ENCODE measurements around the gene CFAP65.

The CFAP65 gene

DNA sequence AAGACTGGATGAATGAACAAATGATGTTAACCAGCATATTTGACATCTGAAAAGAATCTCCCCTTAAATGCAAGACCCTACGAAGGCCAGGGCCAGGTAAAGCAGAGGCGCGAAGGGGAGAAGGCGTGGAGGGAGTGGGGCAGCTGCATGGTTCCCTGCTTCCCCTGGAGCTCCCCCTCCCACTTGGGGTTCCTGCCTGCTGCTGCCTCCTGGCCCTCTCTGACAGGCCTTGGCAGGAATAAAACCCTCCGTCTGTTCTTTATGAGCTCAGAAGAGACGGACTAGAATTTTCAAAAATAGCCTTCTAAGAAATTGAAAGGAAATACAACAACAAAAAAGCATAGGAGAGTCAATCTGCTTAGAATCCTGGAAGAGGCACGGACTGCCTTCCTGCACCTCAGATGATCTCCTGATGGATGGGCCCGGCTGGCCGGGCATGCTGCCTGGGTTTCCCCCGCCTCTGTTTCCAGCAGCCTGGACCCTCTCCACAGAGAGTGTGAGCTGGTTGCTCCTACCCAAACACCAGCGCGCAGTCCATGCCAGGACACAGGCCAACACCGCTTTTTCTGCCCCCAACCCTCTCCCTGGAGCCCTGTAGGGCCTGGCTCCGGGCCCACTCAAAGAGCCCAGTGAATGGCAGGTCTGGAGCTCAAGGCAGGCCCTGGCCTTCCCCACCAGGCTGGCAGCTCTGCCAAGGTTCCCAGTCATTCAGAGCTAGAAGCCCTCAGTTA is 23.9 kb downstream of the CFAP65 start:
- DNase-seq (ENCODE audit: low read depth in 4 of 4, low spot score in 1 of 4) = no peak

- DNase-seq (ENCODE audit: low read depth in 4 of 4, low spot score in 1 of 4) = no peak
These were observed 24.6 kb downstream of the CFAP65 start for GRCh38 chr2:219016721-219017120.

GRCh38 chr2:219010873-219011272 is 30.4 kb downstream of the CFAP65 start:
- no peak for DNase-seq (ENCODE audit: low read depth in 4 of 4, low spot score in 1 of 4)

DNA sequence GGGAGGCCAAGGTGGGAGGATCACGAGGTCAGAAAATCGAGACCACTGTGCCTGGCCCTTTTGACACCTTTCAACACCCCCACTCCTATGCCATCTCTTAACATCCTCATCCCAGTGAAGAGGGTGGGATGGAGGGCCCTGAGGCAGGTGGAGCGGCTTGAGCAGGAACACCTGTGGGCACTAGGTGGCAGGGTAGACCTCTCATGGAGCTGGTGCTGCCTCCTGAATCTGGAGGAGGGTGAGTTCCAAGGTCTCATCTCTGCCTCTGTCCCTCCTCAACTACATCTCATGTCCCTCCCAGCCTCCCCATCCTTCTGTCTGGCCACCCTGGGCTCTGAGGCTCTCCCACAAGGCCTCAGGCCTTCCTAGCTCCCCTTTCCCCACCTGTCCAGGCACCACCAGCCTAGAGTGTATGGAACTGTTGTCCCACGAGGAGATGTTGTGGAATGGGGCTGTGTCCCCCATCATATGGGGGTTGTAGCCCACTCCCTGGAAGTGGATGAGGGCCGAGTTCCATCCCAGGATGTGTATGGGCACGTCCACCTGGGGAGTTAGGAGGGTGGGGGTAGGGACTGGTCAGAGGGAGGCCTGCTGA is 31.1 kb downstream of the CFAP65 start:
- DNase-seq (ENCODE audit: low read depth in 4 of 4, low spot score in 1 of 4) = no peak

GRCh38 chr2:219009294-219009693 is 32.0 kb downstream of the CFAP65 start:
- no peak for DNase-seq (ENCODE audit: low read depth in 4 of 4, low spot score in 1 of 4)

DNA sequence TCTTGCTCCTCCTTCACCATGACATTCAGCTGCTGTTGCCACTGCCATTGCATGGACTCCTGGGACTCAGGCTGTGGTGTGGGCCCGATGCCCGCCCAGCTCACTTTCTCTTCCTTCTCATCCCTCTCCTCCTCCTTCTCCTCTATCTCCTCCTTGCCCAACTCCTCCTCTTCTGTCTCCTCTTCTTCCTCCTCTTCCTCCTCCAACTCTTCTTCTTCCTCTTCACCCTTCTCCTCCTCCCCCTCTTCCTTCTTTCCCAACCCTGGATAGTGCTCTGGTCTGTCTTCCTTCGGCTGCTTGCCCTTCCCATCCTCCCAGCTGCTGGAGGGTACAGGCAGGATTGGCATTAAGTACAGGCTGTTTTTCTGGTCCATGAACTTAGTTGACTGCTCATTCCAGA is 37.3 kb downstream of the CFAP65 start:
- no peak for DNase-seq (ENCODE audit: low read depth in 4 of 4, low spot score in 1 of 4)

GRCh38 chr2:219003267-219003634 is 38.1 kb downstream of the CFAP65 start:
- no peak for DNase-seq (ENCODE audit: low read depth in 4 of 4, low spot score in 1 of 4)

DNA sequence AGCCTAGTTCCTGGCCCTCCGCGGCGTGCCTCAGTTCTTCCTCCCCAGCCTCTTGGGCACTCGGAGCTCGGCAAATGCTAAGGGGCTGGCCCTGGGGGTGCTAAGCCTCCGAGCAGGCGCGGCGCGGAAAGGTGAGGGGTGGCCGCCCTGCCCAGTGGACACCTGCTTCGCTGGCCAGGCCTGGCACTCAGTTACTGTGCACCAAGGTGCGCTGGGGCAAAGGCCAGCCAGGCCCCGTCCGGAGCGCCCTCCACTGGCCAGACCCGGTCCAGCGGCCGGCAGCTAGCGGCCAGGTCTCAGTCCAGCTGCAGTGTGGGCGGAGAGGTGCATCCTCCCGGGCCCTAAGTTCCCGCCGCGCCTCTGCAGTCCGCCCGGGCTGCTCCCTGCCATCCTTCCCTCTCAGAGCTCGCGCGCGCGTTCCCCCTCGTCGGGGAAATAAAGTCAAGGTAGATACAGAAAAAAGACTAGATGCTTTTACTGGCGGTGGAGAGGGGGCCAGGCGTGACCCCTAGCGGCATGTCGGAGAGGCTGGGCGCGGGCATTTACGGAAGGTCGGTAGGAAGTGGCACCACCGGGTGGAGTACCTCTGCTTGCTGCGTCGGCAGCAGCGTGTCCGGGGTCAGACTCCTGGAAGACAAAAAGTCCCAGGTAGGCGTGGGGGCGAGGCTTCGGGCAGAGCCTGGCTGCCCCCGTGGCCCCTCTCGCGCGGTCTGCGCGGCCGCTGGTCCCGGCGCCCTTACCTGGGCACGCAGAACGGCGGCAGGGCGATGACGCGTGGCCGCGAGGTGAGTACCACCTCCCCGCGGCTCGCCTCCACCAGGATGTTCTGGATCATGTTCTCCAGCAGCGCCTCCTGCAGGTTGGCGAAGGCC is 38.7 kb downstream of the CFAP65 start:
- DNase-seq (ENCODE audit: low read depth in 4 of 4, low spot score in 1 of 4) = peak in 2 of 4 experiments; percentile 32 to 45

- DNase-seq (ENCODE audit: low read depth in 4 of 4, low spot score in 1 of 4) = peak in 1 of 4 experiments; percentile 48
These were observed 39.5 kb downstream of the CFAP65 start for GRCh38 chr2:219001577-219002394.

- no peak for DNase-seq (ENCODE audit: low read depth in 4 of 4, low spot score in 1 of 4)
These were observed 40.2 kb downstream of the CFAP65 start for GRCh38 chr2:219001100-219001576.

- no peak for DNase-seq (ENCODE audit: low read depth in 4 of 4, low spot score in 1 of 4)
These were observed 40.8 kb downstream of the CFAP65 start for GRCh38 chr2:219000569-219000960.

- DNase-seq (ENCODE audit: low read depth in 4 of 4, low spot score in 1 of 4) = no peak
These were observed 41.3 kb downstream of the CFAP65 start for GRCh38 chr2:218999881-219000568.

GRCh38 chr2:218999021-218999880 is 42.1 kb downstream of the CFAP65 start:
- DNase-seq (ENCODE audit: low read depth in 4 of 4, low spot score in 1 of 4) = no peak

- DNase-seq (ENCODE audit: low read depth in 4 of 4, low spot score in 1 of 4) = no peak
These were observed 42.8 kb downstream of the CFAP65 start for GRCh38 chr2:218998414-218999002.

DNA sequence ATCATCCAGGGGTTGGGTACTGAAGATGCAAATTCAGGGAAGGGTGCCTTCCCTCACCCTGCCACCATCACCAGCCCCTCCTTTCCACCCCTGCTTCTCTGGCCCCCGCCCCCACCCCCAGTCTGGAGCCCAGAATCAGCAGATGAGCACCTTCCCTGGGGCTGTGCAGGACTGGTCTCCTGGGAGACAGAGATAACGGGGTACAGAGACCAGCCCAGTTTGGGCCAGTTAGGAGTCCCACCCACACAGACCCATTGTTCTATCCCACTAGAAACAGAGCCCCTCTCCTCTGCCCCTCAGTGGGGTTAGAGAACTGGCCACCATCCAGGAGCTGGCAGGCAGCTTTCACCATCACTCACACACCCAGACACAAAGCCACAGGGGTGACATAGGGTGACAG is 43.6 kb downstream of the CFAP65 start:
- DNase-seq (ENCODE audit: low read depth in 4 of 4, low spot score in 1 of 4) = no peak

GRCh38 chr2:218996937-218997336 is 44.4 kb downstream of the CFAP65 start:
- no peak for DNase-seq (ENCODE audit: low read depth in 4 of 4, low spot score in 1 of 4)

DNA sequence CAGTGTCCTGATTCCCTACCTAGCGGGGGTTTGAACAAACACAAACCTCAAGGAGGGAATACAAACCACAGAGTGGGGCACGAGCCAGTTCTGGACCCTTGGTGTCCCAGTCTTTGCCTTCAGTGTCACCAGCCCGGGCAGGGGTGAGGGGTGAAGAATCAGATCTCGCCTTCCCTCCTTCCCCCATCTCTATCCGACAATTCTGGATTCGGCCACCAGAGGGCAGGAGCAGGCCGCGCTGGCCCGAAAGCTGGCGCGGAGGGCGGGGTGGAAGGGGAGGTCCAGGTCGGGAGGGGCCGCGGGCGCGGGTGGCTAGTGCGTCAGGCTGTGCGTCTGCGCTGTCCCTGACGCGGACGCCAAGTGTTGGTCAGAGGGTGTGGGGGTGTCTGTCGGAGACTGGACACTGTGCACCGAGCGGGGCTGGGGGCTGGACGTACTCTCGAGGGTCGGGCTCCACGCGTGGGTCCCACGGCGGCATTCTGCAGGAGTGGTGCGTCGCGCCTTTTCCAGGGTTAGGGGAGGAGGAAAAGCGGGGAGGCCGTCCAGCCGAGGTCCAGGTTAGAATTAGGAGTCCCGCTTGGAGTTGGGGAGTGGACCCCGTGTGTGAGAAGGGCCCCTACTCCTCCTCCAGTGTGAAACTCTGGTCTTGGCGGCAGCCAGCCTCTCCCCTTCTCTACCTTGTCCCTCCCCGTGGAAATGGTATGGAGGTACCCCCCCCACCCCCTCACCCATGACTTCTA is 45.2 kb downstream of the CFAP65 start:
- DNase-seq (ENCODE audit: low read depth in 4 of 4, low spot score in 1 of 4) = peak; percentile 70 to 84 (median 72)

- DNase-seq (ENCODE audit: low read depth in 4 of 4, low spot score in 1 of 4) = no peak
These were observed 45.8 kb downstream of the CFAP65 start for GRCh38 chr2:218995561-218995960.

All from stimulated activated CD4-positive, alpha-beta T cell treated with anti-CD3 and anti-CD28 coated beads, Interleukin-1b, Interleukin-23, amount 100 ng/mL, for 24 hours (primary cell).